HG02571 (cell line): ENCODE measurements around the gene TMEM185B.
A peak's percentile ranks its signal among the peaks of the same experiment; 100 is the strongest.

Experiments
- ATAC-seq: cut with Tn5 transposase; IDR thresholded peaks from one replicate; pipeline ENCODE4 v1.9.1; 2021; ENCODE audit warnings: mild to moderate bottlenecking, moderate library complexity; ENCODE audit not compliant: unreplicated experiment

Gene TMEM185B

DNA sequence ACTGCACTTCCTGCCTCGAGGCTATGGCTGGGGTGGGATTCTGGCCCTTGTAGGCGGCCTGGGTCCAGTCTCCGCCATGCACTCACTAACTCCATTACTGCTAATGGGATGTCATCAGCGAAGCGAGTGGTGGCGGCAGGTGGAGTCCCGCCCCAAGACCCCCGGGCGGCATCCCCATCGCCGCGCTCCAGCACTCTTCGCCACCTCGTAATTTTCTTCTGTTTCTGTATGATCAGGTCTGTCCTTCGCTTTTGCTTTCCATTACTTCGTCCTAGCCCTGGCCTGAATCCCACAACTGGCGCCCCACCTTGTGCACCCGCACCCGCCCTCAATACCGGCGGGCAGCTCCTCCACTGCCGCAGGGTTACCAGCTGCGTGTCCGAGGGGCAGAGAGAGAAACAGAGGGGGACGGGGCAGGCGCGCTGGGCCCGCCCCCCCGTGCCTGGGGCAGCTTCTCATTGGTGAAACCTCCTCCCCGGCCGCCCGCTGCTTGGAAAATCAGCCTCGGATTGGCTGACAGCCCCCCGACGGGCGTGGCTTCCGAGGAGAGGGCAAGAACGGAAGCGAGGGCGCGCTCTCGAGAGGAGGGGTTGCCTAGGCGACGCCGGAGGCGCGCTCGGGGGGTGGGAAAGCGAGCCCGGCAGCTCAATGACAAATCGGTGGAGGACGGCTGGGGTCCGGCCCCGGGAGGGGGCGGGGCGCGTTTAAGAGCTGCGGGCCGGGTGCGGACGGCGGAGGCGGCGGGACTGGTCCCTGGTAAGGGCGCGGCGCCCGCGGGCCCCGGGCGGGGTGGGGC lies 29.2 kb upstream of the TMEM185B start, which contains the start of gene RALB:
RALB (plus strand) TSS at position 628 of the 796 bp plus-strand sequence. CDS start 25,813 bp downstream, outside the sequence.
- peak; percentile 92 for ATAC-seq

DNA sequence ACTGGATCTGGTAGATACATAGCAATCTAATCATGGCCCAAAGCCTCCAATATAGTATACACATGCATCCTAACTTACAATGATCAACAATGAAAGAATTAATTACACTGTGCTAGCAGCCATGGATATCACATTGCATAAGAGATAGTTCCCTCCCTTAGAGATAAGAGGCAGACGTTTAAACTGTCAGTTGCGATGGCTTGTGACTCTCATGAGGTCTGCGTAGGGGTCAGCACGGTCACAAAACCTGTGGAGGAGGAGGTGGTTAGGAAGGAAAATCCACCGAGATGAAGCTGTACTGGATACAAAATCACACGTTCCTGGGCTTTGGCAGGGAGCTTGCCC lies 28.7 kb upstream of the TMEM185B start:
- no peak for ATAC-seq

- no peak for ATAC-seq
These were observed 27.9 kb upstream of the TMEM185B start for GRCh38 chr2:120251078-120251477.

DNA sequence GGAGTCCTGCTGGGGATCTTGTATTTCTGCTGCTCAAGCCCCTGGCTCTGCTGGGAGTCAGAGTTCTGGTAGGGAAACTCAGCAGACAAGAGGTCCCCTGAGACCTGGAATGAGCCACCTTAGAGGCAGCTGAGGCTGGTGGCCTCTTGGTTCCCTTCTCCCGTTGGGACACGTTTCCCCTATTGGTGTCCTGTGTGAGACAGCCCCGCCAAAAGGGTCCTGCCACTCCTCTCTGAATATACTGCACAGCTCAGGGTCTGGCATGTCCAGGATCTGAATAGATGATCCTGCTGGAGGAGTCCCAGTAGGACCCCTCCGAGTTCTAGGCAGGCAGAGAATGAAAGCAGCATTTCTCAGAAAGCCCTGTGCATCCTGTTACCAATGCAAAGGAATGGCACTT lies 27.4 kb upstream of the TMEM185B start:
- no peak for ATAC-seq

GRCh38 chr2:120247851-120248250 lies 24.7 kb upstream of the TMEM185B start:
- no peak for ATAC-seq

DNA sequence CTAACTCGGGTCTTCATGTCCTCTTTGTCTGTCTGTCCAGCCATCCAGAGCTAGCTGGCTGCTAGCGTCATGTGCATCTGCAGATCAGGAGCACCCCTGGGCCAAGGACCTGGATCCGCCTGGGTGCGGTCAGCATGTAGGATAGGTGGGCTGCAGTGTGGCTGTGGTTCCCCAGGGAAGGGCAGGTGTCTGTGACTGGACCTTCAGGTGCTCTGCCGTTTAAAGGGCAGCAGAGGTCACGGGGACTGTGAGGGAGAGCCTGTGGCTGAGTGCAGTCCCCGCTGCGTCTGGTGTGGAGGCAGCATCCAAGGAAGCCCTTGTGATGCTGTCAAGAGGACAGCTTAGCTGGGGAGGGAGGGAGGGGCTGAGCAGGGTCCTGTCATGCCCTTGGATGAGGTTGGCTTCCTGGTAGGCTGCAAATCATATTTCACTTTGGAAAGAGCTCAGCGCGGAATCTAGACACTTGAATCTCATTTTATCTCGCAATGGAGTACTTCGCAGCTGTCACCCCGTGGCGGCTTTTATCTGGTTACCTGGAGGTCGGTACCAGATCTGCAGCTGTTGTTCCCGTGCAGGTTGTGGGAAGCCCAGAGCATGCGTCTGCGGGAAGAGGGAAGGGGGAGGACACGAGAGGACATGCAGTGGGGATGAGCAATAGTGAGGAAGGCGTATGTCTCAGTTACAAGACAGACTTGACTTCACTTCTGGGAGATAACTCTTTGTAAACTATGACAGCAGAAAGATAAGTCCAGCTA lies 23.5 kb upstream of the TMEM185B start:
- ATAC-seq = no peak

DNA sequence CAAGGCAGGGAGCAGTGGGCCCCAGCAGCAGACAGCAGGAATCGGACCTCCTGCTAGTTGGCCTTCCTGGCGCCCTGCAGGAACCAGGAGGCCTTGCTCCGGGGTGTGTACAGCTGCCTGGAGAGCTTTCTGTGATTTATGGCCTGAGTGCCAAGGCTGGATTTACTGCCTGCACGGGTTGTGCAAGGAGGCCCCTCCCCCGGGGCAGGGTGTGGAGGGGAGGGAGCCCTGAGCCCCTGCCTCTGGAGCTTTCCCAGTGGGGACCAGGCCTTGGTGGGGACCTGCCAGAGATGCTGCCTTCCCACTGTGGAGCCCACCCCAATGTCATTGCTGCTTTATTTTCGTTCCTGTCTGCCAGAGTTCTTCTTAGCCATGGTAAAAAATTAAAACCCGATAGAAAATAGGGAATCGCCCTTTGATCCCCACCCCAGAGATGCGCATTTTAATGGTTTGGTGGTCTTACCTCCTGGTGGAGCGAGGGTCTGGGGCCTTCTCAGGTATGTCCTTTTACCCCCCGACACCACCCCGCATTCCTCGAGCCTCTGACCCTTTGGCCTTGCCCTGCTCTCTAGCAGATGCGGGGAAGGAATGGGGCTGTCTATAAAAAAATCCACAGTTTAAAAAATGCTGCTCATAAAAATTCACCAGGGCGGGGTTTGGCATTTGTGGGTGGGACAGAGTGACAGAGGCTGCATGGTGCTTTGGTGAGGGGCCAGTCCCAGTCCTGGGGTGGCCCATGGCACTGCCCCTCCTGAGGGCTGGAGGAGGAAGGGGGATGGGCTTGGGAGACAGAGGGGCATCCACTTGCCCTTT lies 22.5 kb upstream of the TMEM185B start:
- ATAC-seq = no peak

DNA sequence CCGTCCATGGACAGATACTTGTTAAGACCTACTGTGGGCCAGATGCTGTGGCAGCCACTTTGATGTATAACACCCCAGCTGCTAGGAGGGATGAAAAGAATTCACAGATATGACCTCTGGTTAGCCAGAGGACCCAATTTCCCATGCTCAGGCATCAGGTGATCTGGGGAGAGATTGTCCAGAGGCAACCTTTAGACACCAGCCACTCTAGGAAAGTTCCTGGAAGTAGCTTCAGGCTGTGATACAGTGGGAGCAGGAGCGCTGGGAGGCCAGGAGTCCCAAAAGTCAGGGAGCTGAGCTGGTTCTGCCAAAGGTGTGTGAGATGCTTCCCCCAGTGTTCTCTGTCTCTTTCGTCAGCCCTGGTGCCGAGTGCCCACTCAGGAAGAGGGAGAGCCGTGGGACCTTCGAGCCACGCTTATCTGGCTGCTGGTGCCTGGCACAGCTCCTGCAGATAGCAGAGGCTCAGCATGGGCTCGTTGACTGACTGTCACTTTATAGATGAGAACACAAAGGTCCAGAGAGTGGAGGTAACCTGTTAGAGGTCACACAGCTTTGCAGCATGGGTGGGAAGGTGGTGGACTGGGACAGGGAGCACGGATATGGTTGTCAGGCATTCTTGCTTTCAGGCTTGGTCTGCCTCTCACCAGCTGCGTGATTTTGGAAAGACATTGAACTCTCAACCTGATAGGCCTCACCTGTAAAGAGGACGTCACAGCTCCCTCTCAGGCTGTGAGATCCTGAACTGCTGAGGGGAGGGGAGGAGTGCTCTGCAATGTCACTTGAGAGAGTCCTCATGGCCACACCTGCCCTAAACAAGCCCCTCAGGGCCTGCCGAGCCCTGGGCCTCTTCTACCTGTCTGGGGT lies 21.7 kb upstream of the TMEM185B start:
- no peak for ATAC-seq

- no peak for ATAC-seq
These were observed 20.8 kb upstream of the TMEM185B start for GRCh38 chr2:120243875-120244553.

- ATAC-seq = no peak
These were observed 20.0 kb upstream of the TMEM185B start for GRCh38 chr2:120243211-120243610.

GRCh38 chr2:120241684-120242083 lies 18.5 kb upstream of the TMEM185B start:
- ATAC-seq = no peak

- no peak for ATAC-seq
These were observed 17.8 kb upstream of the TMEM185B start for GRCh38 chr2:120240901-120241429.

DNA sequence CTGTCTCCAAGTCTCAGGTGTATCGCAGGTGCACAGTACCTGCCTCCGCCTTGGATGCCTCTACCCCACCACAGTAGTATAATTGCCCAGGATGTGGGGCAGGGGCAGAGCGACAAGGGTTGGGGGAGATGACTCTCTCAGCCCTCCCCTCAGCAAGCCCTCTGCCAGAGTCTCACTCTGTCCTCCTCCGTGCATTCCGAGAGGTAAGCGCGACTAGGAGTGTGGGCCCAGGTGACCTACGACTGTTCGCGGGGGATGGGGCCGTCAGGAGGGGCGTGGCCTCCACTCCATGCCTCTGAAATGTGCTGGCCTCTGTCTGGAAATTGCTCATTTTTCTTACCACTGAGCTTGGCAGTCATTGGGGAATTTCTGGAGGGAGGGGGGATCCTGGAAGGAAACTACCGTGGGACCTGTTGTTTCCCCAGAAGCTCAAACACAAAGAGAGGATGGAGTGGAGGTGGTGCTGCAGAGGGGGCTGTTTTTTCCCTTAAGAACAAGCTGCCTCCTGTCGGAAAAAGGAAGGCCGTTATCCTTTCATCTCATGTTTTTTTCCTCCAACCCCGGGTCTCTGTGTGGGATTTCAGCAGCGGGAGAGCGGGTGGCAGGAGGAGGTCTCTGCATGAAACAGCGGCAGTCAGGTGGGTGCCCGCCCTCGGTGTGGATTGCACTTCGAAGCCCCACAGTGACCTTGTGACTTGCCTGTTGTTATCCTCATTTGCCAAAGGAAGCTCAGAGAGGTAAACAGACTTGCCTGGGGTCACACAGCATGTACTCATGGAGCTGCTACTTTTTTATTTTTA lies 16.5 kb upstream of the TMEM185B start:
- ATAC-seq = no peak

DNA sequence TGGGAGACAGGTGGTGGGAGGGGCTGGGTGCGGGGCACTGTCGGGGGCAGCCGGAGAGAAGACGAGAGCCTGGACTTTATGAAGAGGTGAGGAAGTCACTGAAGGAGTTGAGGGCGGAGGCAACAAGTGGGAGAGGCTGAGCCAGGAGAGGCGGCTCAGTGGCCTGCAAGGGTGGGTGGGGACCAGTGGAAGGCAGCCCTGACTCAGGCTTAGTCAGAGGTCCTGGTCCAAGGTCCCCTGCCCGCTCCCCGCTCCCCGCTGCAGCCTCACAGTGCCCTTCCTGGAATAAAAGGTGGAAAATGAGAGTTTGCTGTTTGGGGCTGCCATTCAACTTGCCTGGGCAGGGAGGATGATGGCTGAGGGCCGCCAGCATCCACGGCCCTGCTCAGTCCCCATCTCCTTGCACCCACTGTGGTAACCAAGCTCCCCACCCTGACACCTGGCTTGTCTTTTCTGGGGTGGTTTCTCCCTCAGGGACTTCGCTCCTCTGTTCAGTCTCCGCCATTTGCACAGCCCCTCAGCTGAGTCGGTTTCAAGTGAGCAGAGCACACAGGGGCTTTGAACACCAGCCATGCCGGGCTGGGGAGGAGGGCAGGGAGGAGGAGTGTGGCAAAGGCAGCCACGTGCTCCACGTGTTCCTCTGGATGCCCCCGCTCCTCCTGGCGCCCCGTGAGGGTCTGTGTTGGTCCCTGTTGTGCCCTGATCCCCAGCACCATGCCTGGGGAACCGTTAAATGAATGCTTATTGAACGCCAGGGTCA lies 15.7 kb upstream of the TMEM185B start:
- no peak for ATAC-seq

- ATAC-seq = no peak
These were observed 14.3 kb upstream of the TMEM185B start for GRCh38 chr2:120237491-120237902.

DNA sequence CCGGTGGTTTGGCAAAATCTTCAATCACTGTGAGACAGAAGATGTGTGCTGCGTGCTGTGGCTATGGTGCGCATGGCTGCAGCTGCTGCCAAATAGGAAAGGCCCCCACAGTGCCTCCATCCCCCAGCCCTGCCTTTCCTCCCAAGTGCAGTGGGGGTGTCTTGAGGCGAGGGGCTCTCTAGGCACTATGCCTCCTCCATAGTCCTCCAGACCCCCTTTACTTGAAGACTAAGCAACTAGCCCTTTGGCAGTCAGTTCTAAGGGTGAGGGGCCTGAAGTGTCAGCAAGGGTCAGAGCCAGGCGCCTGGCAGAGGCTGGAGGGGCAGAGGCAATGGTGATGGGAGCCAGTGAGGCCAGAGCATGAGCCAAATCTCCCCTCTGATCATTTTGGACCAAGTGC lies 13.6 kb upstream of the TMEM185B start:
- no peak for ATAC-seq

GRCh38 chr2:120236316-120236715 lies 13.1 kb upstream of the TMEM185B start:
- no peak for ATAC-seq

- no peak for ATAC-seq
These were observed 12.5 kb upstream of the TMEM185B start for GRCh38 chr2:120235681-120236080.
